GM12878 (cell line): ENCODE measurements around the gene SLC17A2.

Experiments
- BACH1 ChIP-seq: fragments of 450-650 bp; IDR thresholded peaks from 2 replicates; pipeline ENCODE4 v1.6.1; 2017; ENCODE audit warnings: mild to moderate bottlenecking, borderline replicate concordance
- CHD4 ChIP-seq: fragments of 200-600 bp; sonication (generic); IDR thresholded peaks from 2 replicates; pipeline ENCODE4 v1.6.1; 2016; ENCODE audit warnings: mild to moderate bottlenecking
- EZH2 ChIP-seq: IDR thresholded peaks from 2 replicates; pipeline ENCODE4 v1.6.1; 2012; ENCODE audit warnings: low read depth, mild to moderate bottlenecking, control low read depth, inconsistent platforms, low read length, borderline replicate concordance; ENCODE audit not compliant: control insufficient read depth
- GABPA ChIP-seq: IDR thresholded peaks from 2 replicates; pipeline ENCODE4 v1.6.1; 2014; ENCODE audit warnings: antibody characterized with exemption, low read depth, mild to moderate bottlenecking, inconsistent platforms
- MAX ChIP-seq: IDR thresholded peaks from 2 replicates; pipeline ENCODE4 v1.6.1; 2012; ENCODE audit warnings: low read depth, low read length, improper control_type of control experiment
- MYC ChIP-seq: IDR thresholded peaks from 2 replicates; pipeline ENCODE4 v1.6.1; 2011; ENCODE audit warnings: mild to moderate bottlenecking, low read length, moderate library complexity, inconsistent platforms; ENCODE audit not compliant: insufficient read depth, insufficient replicate concordance, insufficient read length, severe bottlenecking
- POLR2A ChIP-seq: IDR thresholded peaks from 2 replicates; pipeline ENCODE4 v1.6.1; 2011; ENCODE audit warnings: low read depth, mild to moderate bottlenecking, low read length
- SKIL ChIP-seq: fragments of 450-650 bp; IDR thresholded peaks from 2 replicates; pipeline ENCODE4 v1.6.1; 2017; ENCODE audit warnings: mild to moderate bottlenecking, low read depth, inconsistent platforms; ENCODE audit not compliant: poor library complexity, severe bottlenecking
- SMAD1 ChIP-seq: fragments of 450-650 bp; IDR thresholded peaks from 2 replicates; pipeline ENCODE4 v1.6.1; 2018; ENCODE audit warnings: mild to moderate bottlenecking, low read depth; ENCODE audit not compliant: partially characterized antibody
- TARDBP ChIP-seq: IDR thresholded peaks from 2 replicates; pipeline ENCODE4 v1.6.1; 2016; ENCODE audit warnings: borderline replicate concordance
- TCF7 ChIP-seq: IDR thresholded peaks from 2 replicates; pipeline ENCODE4 v1.6.1; 2014; ENCODE audit warnings: antibody characterized with exemption, borderline replicate concordance
- ZBTB40 ChIP-seq: fragments of 450-650 bp; IDR thresholded peaks from 2 replicates; pipeline ENCODE4 v1.6.1; 2016; ENCODE audit warnings: mild to moderate bottlenecking, moderate library complexity, borderline replicate concordance
- TF ChIP-seq, protein P1 (sequence below), 3 experiments: IDR thresholded peaks in 2 of 3; conservative IDR thresholded peaks in 1 of 3; 2 replicates each; pipeline ENCODE4 v1.5.1; 2011; ENCODE audit warnings: low read depth in 3 of 3, low read length in 3 of 3, mild to moderate bottlenecking in 3 of 3, control low read depth in 2 of 3, moderate library complexity in 2 of 3, inconsistent platforms in 1 of 3, mixed read lengths in 1 of 3; ENCODE audit not compliant: control insufficient read depth in 2 of 3, insufficient read depth in 1 of 3; ENCODE audit errors: extremely low read depth in 1 of 3
- TF ChIP-seq, protein P2 (sequence below): IDR thresholded peaks from 2 replicates; pipeline ENCODE4 v1.6.1; 2012; ENCODE audit warnings: mild to moderate bottlenecking, low read depth, low read length

- TF ChIP-seq POLR2A (no peak), EZH2 (no peak), TCF7 (no peak), MYC (no peak), SMAD1 (no peak), MAX (no peak), BACH1 (no peak), ZBTB40 (no peak), TARDBP (no peak), GABPA (no peak), SKIL (no peak), CHD4 (no peak)
- TF ChIP-seq, protein P1, sequence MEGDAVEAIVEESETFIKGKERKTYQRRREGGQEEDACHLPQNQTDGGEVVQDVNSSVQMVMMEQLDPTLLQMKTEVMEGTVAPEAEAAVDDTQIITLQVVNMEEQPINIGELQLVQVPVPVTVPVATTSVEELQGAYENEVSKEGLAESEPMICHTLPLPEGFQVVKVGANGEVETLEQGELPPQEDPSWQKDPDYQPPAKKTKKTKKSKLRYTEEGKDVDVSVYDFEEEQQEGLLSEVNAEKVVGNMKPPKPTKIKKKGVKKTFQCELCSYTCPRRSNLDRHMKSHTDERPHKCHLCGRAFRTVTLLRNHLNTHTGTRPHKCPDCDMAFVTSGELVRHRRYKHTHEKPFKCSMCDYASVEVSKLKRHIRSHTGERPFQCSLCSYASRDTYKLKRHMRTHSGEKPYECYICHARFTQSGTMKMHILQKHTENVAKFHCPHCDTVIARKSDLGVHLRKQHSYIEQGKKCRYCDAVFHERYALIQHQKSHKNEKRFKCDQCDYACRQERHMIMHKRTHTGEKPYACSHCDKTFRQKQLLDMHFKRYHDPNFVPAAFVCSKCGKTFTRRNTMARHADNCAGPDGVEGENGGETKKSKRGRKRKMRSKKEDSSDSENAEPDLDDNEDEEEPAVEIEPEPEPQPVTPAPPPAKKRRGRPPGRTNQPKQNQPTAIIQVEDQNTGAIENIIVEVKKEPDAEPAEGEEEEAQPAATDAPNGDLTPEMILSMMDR (IDR thresholded peaks at IDR 0.05 in 2 of 3, conservative IDR thresholded peaks at IDR 0.05 in 1 of 3; ENCODE audit: control insufficient read depth in 2 of 3, extremely low read depth in 1 of 3, insufficient read depth in 1 of 3, low read depth in 3 of 3, low read length in 3 of 3) = no peak
- TF ChIP-seq, protein P2, sequence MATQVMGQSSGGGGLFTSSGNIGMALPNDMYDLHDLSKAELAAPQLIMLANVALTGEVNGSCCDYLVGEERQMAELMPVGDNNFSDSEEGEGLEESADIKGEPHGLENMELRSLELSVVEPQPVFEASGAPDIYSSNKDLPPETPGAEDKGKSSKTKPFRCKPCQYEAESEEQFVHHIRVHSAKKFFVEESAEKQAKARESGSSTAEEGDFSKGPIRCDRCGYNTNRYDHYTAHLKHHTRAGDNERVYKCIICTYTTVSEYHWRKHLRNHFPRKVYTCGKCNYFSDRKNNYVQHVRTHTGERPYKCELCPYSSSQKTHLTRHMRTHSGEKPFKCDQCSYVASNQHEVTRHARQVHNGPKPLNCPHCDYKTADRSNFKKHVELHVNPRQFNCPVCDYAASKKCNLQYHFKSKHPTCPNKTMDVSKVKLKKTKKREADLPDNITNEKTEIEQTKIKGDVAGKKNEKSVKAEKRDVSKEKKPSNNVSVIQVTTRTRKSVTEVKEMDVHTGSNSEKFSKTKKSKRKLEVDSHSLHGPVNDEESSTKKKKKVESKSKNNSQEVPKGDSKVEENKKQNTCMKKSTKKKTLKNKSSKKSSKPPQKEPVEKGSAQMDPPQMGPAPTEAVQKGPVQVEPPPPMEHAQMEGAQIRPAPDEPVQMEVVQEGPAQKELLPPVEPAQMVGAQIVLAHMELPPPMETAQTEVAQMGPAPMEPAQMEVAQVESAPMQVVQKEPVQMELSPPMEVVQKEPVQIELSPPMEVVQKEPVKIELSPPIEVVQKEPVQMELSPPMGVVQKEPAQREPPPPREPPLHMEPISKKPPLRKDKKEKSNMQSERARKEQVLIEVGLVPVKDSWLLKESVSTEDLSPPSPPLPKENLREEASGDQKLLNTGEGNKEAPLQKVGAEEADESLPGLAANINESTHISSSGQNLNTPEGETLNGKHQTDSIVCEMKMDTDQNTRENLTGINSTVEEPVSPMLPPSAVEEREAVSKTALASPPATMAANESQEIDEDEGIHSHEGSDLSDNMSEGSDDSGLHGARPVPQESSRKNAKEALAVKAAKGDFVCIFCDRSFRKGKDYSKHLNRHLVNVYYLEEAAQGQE = no peak
These were observed 55.5 kb downstream of the SLC17A2 start for GRCh38 chr6:25874822-25875562.
